Left lung (tissue), 10 donors: ENCODE measurements around the gene LRMDA. TPM values are rescaled to one million over a fixed set of nuclear protein-coding genes. Genes with fewer than 3 reads are reported as not detected.

Source experiments
- ATAC-seq: fragments of 200-7000 bp; cut with Tn5 transposase; one replicate; pipeline ENCODE4 v1.9.1; 2020; ENCODE audit warnings: moderate library complexity
- DNase-seq, 4 donors: peaks; one replicate each; pipeline ENCODE4 v3.0.0-alpha.2; 2013 to 2020
- H3K27ac ChIP-seq, 2 donors: fragments of 200-600 bp; sonication (generic) in 1 of 2; one replicate each; pipeline versions ENCODE4 v1.5.0 to v1.8.0; 2020 to 2021
- H3K27me3 ChIP-seq, 2 donors: fragments of 200-600 bp; sonication (generic) in 1 of 2; one replicate each; pipeline versions ENCODE4 v1.5.0 to v1.8.0; 2020 to 2021
- H3K36me3 ChIP-seq, 2 donors: fragments of 200-600 bp; sonication (generic) in 1 of 2; one replicate each; pipeline versions ENCODE4 v1.5.0 to v1.8.0; 2020 to 2021
- H3K4me1 ChIP-seq, 2 donors: fragments of 200-600 bp; one replicate each; pipeline ENCODE4 v1.8.0; 2021
- H3K4me3 ChIP-seq, 2 donors: fragments of 200-600 bp; sonication (generic) in 1 of 2; one replicate each; pipeline versions ENCODE4 v1.5.0 to v1.8.0; 2020 to 2021; ENCODE audit warnings: mild to moderate bottlenecking in 1 of 2
- H3K9me3 ChIP-seq, 2 donors: fragments of 200-600 bp; sonication (generic) in 1 of 2; one replicate each; pipeline versions ENCODE4 v1.5.0 to v1.8.0; 2020 to 2021
- intact Hi-C, 2 donors: fragments of 100-400 bp; cut with DNase I; formaldehyde crosslinking; loops; one replicate each; pipeline versions ENCODE4 v1.11.2 to v1.14.2; 2022
- polyA plus RNA-seq, 6 donors: library from polyadenylated mRNA; unstranded; fragments of 120-200 nt; gene quantifications; one replicate each; pipeline ENCODE4 v1.2.1, GENCODE V29; 2013; ENCODE audit not compliant: insufficient read length in 6 of 6
- total RNA-seq, 2 donors: library from RNA; stranded (reverse); fragmentation: NEBNext Ultra II Directional; extraction: Animal tissue kit (Norgen Biotek cat#: 25700); gene quantifications; one replicate each; pipeline ENCODE4 v1.2.1, GENCODE V29; 2021
- TF ChIP-seq, protein P1 (sequence below), 2 donors: fragments of 200-600 bp; sonication (generic) in 1 of 2; IDR thresholded peaks; one replicate each; pipeline versions ENCODE4 v1.5.0 to v1.8.0; 2021; ENCODE audit warnings: antibody characterized with exemption in 2 of 2
- donor health status: DM: no; HTN: yes; CAD: no.
- donor health status: DM: no; HTN: no; CAD: no.

LRMDA gene
- total and polyA plus RNA-seq, 8 donors = 13.9 to 23.6 (median 18.7) TPM

DNA sequence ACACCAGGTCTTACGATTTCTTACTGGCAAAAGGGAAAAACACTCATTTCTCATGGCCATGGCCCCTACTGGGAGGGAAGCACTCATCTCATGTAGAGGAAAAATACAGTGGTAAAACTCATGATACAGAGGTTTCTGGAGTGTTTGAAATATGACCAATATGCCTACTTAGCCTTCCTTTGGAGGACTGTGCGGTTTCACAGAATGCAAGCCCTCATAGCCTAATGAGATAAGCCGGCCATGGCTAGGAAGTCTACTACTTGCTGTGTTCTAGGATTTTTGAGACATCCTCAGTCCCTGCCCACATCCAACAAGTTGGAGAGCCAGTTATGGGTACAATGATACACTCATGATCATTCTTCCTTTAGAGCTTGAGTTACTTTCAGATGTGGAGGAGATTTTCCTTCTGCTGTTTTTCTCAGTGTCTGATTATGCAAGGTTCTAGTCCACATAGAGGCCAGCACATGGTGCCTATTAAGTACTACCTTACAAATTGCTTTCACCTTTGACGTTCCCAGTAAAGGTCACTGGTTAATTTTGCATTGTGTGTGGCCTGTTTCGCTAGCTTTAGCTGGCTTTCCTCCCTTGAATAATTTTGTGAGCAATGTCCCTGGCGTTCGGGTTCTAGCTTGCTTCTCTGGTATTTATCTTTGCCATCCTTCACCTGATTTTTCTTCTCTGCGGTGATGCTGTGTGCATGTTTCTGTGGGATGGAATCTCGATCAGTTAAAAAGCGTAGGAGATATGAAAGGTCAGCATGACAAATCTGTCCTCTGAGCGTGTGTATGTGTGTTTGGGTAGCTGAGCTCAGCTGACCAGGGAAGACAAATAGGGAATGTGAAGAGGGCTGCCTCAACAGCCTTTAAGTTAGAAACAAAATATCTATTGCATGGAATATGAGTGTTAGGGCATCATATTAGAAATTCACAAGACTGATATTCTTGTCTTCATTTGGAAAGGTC, 295.4 kb downstream of the LRMDA start:
- H3K4me3 ChIP-seq = no peak overlapping the region
- no peaks in the 10 kb centered on the region for H3K4me1 ChIP-seq
- DNase-seq (peak in 1 of 4 donors; percentile 36), ATAC-seq (peak; percentile 92)
- H3K36me3 ChIP-seq = no peaks in the 10 kb centered on the region
- TF ChIP-seq, protein P1, sequence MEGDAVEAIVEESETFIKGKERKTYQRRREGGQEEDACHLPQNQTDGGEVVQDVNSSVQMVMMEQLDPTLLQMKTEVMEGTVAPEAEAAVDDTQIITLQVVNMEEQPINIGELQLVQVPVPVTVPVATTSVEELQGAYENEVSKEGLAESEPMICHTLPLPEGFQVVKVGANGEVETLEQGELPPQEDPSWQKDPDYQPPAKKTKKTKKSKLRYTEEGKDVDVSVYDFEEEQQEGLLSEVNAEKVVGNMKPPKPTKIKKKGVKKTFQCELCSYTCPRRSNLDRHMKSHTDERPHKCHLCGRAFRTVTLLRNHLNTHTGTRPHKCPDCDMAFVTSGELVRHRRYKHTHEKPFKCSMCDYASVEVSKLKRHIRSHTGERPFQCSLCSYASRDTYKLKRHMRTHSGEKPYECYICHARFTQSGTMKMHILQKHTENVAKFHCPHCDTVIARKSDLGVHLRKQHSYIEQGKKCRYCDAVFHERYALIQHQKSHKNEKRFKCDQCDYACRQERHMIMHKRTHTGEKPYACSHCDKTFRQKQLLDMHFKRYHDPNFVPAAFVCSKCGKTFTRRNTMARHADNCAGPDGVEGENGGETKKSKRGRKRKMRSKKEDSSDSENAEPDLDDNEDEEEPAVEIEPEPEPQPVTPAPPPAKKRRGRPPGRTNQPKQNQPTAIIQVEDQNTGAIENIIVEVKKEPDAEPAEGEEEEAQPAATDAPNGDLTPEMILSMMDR (IDR thresholded peaks at IDR 0.05) = no peak
- H3K9me3 ChIP-seq = no peaks in the 10 kb centered on the region
- intact Hi-C loops = no loop called here
- H3K27ac ChIP-seq = no peak overlapping the region
- no peaks in the 10 kb centered on the region for H3K27me3 ChIP-seq

GRCh38 chr10:75730847-75731246, 299.4 kb downstream of the LRMDA start:
- Histone ChIP-seq H3K27me3 (no peaks in the 10 kb centered on the region), H3K27ac (no peak overlapping the region), H3K9me3 (no peaks in the 10 kb centered on the region), H3K4me3 (no peak overlapping the region), H3K4me1 (peaks cover 0 to 5% of the 10 kb centered on the region in 2 donors), H3K36me3 (no peaks in the 10 kb centered on the region)
- no peak for DNase-seq
- TF ChIP-seq, protein P1 (IDR thresholded peaks at IDR 0.05) = no peak
- no peak for ATAC-seq
- intact Hi-C loops = no loop called here

GRCh38 chr10:75733135-75733890, 301.9 kb downstream of the LRMDA start:
- Histone ChIP-seq H3K27me3 (no peaks in the 10 kb centered on the region), H3K4me3 (no peak overlapping the region), H3K36me3 (no peaks in the 10 kb centered on the region), H3K4me1 (peaks cover 0 to 5% of the 10 kb centered on the region in 2 donors), H3K9me3 (no peaks in the 10 kb centered on the region), H3K27ac (no peak overlapping the region)
- ATAC-seq (no peak), DNase-seq (no peak)
- intact Hi-C loops = no loop called here
- TF ChIP-seq, protein P1 (IDR thresholded peaks at IDR 0.05) = no peak

GRCh38 chr10:75736151-75736640, 304.8 kb downstream of the LRMDA start:
- peaks cover 0 to 5% of the 10 kb centered on the region in 2 donors for H3K4me1 ChIP-seq
- H3K36me3 ChIP-seq = no peaks in the 10 kb centered on the region
- no peaks in the 10 kb centered on the region for H3K9me3 ChIP-seq
- H3K27ac ChIP-seq = no peak overlapping the region
- TF ChIP-seq, protein P1 (IDR thresholded peaks at IDR 0.05) = no peak
- ATAC-seq (no peak), DNase-seq (peak in 1 of 4 donors; percentile 52)
- no peak overlapping the region for H3K4me3 ChIP-seq
- intact Hi-C loops = no loop called here
- no peaks in the 10 kb centered on the region for H3K27me3 ChIP-seq
